Kidney (tissue), 14 donors: ENCODE measurements around the gene IGF2BP3. TPM values are rescaled to one million over a fixed set of nuclear protein-coding genes. Genes with fewer than 3 reads are reported as not detected.

Source experiments
- DNase-seq, 5 donors: peaks; one replicate each; pipeline ENCODE4 v3.0.0-alpha.2; 2013 to 2020
- FAIRE-seq: peaks from 2 replicates; lab custom pipeline; 2012; peaks lifted over from hg19 to GRCh38; lab: Jason Lieb, UNC
- H3K27ac ChIP-seq, 2 donors: one replicate each; pipeline ENCODE4 v1.7.0; 2013; ENCODE audit warnings: low read depth in 2 of 2, low read length in 2 of 2, inconsistent platforms in 1 of 2
- H3K27me3 ChIP-seq: one replicate; pipeline ENCODE4 v1.7.1; 2013; ENCODE audit warnings: low read length, inconsistent platforms; ENCODE audit not compliant: control insufficient read depth, insufficient read depth
- H3K36me3 ChIP-seq, 3 donors: one replicate each; pipeline versions ENCODE4 v1.7.0 to v1.7.1; 2013; ENCODE audit warnings: low read length in 3 of 3, control low read depth in 1 of 3, inconsistent platforms in 1 of 3; ENCODE audit not compliant: insufficient read depth in 3 of 3, control insufficient read depth in 2 of 3
- H3K4me1 ChIP-seq, 3 donors: one replicate each; pipeline versions ENCODE4 v1.7.0 to v1.7.1; 2013; ENCODE audit warnings: low read length in 3 of 3, inconsistent platforms in 1 of 3, low read depth in 1 of 3; ENCODE audit not compliant: control insufficient read depth in 2 of 3, insufficient read depth in 2 of 3
- H3K4me3 ChIP-seq, 3 donors: one replicate each; pipeline versions ENCODE4 v1.7.0 to v1.8.1; 2013; ENCODE audit warnings: low read length in 3 of 3, control low read depth in 1 of 3, inconsistent platforms in 1 of 3
- H3K9ac ChIP-seq, 3 donors: one replicate each; pipeline versions ENCODE4 v1.7.0 to v1.7.1; 2013; ENCODE audit warnings: low read length in 3 of 3, control low read depth in 1 of 3, inconsistent platforms in 1 of 3
- H3K9me3 ChIP-seq, 3 donors: one replicate each; pipeline versions ENCODE4 v1.7.0 to v1.7.1; 2013; ENCODE audit warnings: low read length in 3 of 3, control low read depth in 1 of 3, inconsistent platforms in 1 of 3; ENCODE audit not compliant: control insufficient read depth in 2 of 3, insufficient read depth in 1 of 3
- intact Hi-C: fragments of 100-400 bp; cut with DNase I; formaldehyde crosslinking; loops from one replicate; pipeline ENCODE4 v1.11.1; 2022
- polyA plus RNA-seq: library from polyadenylated mRNA; stranded (reverse); fragments of 350-450 nt; fragmentation: Illumina TruSeq; extraction: RNeasy Lipid Tissue Mini Kit (QIAGEN cat#74804); gene quantifications from one replicate; pipeline ENCODE4 v1.2.3, GENCODE V29; 2014; ENCODE audit warnings: low read depth, low replicate concordance; ENCODE audit not compliant: insufficient read depth
- total RNA-seq: library from RNA; stranded (reverse); fragmentation: NEBNext Ultra II Directional; extraction: Animal tissue kit (Norgen Biotek cat#: 25700); gene quantifications from one replicate; pipeline ENCODE4 v1.2.1, GENCODE V29; 2021
- TF ChIP-seq, protein P1 (sequence below): IDR thresholded peaks from 3 replicates; pipeline ENCODE4 v1.5.1; 2012; ENCODE audit warnings: mild to moderate bottlenecking, moderate library complexity, borderline replicate concordance; ENCODE audit not compliant: insufficient read depth; ENCODE audit errors: extremely low read depth
- donor health status: control.
- donor health status: control.
- donor health status: control.
- donor health status: control.
- donor health status: control.
- donor health status: DM: yes; HTN: yes; CAD: no.
- donor health status: Normal renal cell carcinoma (clear cell type).

The IGF2BP3 gene
- total and polyA plus RNA-seq, 2 donors from 2014 or later: 0.85 TPM; not detected in 1

DNA sequence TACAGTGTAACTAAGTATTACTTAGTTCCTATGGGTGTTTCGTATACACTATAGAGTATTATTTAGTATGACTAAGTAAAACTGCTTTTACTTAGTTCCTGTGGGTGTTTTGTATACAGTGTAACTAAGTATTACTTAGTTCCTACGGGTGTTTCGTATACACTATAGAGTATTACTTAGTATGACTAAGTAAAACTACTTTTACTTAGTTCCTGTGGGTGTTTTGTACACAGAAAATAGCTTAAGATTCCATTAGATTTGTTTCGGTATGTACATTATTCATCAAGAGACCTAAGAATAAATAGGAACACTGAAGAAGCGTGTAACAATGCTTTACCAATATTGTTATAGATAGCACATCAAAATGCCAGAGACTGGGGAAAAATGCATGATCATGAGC, 25.0 kb downstream of the IGF2BP3 start:
- DNase-seq: no peak
- H3K9me3 ChIP-seq: no peaks in the 10 kb centered on the region
- no peak overlapping the region for H3K4me3 ChIP-seq
- TF ChIP-seq, protein P1, sequence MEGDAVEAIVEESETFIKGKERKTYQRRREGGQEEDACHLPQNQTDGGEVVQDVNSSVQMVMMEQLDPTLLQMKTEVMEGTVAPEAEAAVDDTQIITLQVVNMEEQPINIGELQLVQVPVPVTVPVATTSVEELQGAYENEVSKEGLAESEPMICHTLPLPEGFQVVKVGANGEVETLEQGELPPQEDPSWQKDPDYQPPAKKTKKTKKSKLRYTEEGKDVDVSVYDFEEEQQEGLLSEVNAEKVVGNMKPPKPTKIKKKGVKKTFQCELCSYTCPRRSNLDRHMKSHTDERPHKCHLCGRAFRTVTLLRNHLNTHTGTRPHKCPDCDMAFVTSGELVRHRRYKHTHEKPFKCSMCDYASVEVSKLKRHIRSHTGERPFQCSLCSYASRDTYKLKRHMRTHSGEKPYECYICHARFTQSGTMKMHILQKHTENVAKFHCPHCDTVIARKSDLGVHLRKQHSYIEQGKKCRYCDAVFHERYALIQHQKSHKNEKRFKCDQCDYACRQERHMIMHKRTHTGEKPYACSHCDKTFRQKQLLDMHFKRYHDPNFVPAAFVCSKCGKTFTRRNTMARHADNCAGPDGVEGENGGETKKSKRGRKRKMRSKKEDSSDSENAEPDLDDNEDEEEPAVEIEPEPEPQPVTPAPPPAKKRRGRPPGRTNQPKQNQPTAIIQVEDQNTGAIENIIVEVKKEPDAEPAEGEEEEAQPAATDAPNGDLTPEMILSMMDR: no peak
- H3K4me1 ChIP-seq: no peaks in the 10 kb centered on the region
- H3K27ac ChIP-seq: no peak overlapping the region
- no peak overlapping the region for H3K9ac ChIP-seq
- FAIRE-seq: no peak
- H3K36me3 ChIP-seq: peaks cover 0 to 2% (median 0%) of the 10 kb centered on the region in 3 donors
- intact Hi-C loops: no loop called here
- no peaks in the 10 kb centered on the region for H3K27me3 ChIP-seq

DNA sequence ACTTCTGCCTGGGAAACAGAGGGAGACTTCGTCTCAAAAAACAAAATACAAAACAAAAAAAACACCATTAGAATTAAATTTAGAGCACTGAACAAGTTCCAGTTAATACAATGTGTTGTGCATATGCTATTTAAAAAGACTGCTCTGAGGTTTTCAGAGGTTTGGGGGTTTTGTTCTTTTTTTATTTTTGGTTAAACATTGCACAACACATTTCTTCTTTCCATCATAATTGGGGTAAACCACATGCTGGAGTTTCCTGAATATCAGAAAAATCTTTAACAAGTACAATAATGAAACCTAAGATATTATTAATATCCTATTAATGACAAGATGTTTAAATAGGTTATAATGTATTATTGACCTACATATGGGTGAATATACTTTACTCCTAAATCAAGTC, 26.3 kb downstream of the IGF2BP3 start:
- no peak for FAIRE-seq
- Histone ChIP-seq H3K9ac (no peak overlapping the region), H3K27me3 (no peaks in the 10 kb centered on the region), H3K27ac (no peak overlapping the region), H3K4me1 (no peaks in the 10 kb centered on the region), H3K4me3 (no peak overlapping the region), H3K9me3 (no peaks in the 10 kb centered on the region), H3K36me3 (peaks cover 0 to 2% (median 0%) of the 10 kb centered on the region in 3 donors)
- TF ChIP-seq, protein P1: no peak
- intact Hi-C loops: no loop called here
- DNase-seq: no peak

DNA sequence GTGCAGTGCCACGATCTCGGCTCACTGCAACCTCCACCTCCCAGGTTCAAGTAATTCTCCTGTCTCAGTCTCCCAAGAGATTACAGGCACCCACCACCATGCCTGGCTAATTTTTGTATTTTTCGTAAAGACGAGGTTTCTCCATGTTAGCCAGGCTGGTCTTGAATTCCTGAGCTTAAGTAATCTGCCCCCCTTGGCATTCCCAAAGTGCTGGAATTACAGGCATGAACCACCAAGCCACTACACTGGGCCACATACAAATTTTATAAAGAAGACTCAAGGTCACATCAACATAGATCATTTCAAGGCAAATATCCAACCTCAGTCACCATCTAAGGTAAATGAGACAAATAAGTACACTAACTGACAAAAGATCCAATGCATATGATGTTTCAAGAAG, 32.1 kb downstream of the IGF2BP3 start:
- intact Hi-C loops: no loop called here
- no peak for DNase-seq
- no peak for FAIRE-seq
- no peaks in the 10 kb centered on the region for H3K36me3 ChIP-seq
- no peak overlapping the region for H3K4me3 ChIP-seq
- no peaks in the 10 kb centered on the region for H3K4me1 ChIP-seq
- H3K27ac ChIP-seq: no peak overlapping the region
- TF ChIP-seq, protein P1: no peak
- no peaks in the 10 kb centered on the region for H3K9me3 ChIP-seq
- no peaks in the 10 kb centered on the region for H3K27me3 ChIP-seq
- no peak overlapping the region for H3K9ac ChIP-seq

DNA sequence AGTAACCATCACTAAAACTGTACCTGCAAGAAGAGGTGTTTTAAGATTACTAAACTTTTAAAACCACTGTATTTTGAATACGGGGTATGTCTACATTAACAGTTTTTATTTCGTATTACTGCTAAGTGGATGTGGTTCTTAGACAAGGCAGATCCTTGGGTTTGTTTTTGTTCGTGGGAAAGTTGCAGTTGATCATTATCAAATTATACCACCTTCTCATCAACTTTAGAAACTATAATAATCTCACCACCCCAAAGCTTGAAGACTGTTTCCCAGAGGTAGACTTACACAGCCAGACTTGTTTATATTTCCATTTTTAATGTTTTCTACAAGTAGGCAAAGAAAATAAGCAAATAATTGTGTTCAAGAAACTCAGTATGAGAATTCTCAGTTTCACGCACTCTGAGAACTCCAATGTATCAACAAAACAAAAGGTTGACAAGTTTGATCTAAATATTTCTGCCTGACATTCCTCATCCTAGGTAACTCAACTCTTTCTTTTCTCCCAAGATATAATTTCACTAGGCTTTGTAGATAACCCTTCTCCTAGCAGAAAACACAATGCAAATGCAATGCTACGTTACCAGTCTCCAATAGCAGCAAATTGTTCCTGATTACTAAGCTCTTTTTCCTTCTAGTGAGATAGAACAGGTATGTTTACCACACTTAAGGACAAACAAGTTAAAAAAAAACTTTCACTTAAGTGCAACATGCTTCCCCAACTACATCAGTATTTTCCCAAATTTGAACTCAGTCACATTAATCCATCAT, 36.0 kb downstream of the IGF2BP3 start:
- DNase-seq (no peak), FAIRE-seq (no peak)
- TF ChIP-seq, protein P1: no peak
- Histone ChIP-seq H3K27me3 (no peaks in the 10 kb centered on the region), H3K4me3 (no peak overlapping the region), H3K36me3 (no peaks in the 10 kb centered on the region), H3K9me3 (no peaks in the 10 kb centered on the region), H3K9ac (no peak overlapping the region), H3K4me1 (no peaks in the 10 kb centered on the region), H3K27ac (no peak overlapping the region)
- intact Hi-C loops: no loop called here
